ENCODE measurements around the gene FBXW11.
A peak's percentile ranks its signal among the peaks of the same experiment; 100 is the strongest.

The FBXW11 gene

DNA sequence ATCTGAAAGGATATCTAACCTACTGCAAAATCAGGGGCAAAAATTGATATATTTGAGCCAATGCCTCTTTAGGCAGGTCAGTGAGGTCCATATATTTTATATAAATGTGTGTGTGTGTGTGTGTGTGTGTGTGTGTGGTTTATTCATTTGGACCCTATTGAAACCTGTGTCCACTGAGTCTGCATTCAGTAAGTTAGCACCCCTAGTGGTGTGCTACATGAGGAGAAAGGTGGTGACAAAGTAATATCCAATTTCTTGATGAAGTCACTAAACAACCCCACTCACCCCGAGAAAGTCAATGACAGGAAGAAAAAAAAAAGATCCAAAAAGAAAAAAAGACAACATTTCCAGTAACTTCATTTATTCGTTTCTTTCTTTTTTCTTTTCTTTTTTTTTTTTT, 4.1 kb downstream of the FBXW11 start:
- TF ChIP-seq, protein P1, sequence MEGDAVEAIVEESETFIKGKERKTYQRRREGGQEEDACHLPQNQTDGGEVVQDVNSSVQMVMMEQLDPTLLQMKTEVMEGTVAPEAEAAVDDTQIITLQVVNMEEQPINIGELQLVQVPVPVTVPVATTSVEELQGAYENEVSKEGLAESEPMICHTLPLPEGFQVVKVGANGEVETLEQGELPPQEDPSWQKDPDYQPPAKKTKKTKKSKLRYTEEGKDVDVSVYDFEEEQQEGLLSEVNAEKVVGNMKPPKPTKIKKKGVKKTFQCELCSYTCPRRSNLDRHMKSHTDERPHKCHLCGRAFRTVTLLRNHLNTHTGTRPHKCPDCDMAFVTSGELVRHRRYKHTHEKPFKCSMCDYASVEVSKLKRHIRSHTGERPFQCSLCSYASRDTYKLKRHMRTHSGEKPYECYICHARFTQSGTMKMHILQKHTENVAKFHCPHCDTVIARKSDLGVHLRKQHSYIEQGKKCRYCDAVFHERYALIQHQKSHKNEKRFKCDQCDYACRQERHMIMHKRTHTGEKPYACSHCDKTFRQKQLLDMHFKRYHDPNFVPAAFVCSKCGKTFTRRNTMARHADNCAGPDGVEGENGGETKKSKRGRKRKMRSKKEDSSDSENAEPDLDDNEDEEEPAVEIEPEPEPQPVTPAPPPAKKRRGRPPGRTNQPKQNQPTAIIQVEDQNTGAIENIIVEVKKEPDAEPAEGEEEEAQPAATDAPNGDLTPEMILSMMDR (IDR thresholded peaks at IDR 0.05; ENCODE audit: low read depth, low read length, missing control alignments): peak; percentile 54
- in situ Hi-C loops (cut with HindIII; ENCODE audit: low sequenced_read_pairs): no loop called here
- no peak for DNase-seq (ENCODE audit: low read depth)
- no peak overlapping the region for H3K4me3 ChIP-seq (ENCODE audit: low read depth, low read length)

DNA sequence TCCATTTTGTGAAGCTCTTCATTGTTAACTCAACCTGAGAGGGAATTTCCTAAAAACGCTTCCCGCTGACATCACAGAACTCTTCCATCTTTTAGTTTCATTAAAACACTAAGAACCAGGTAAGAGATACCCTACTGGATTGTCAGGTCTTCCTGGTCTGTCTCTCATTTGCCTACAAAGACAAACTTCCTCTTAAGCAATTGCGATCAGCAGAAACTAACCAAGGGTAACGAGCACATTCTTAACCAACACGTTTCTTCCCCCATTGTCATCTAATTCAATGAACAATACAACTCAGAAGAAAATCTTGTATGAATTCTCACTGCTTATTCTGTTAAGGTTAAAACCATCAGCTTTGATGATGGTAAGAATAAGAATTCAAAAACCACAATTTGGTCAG, 6.6 kb downstream of the FBXW11 start:
- in situ Hi-C loops (cut with HindIII; ENCODE audit: low sequenced_read_pairs): no loop called here
- TF ChIP-seq, protein P1 (IDR thresholded peaks at IDR 0.05; ENCODE audit: low read depth, low read length, missing control alignments): no peak
- H3K4me3 ChIP-seq (ENCODE audit: low read depth, low read length): no peak overlapping the region
- DNase-seq (ENCODE audit: low read depth): no peak

DNA sequence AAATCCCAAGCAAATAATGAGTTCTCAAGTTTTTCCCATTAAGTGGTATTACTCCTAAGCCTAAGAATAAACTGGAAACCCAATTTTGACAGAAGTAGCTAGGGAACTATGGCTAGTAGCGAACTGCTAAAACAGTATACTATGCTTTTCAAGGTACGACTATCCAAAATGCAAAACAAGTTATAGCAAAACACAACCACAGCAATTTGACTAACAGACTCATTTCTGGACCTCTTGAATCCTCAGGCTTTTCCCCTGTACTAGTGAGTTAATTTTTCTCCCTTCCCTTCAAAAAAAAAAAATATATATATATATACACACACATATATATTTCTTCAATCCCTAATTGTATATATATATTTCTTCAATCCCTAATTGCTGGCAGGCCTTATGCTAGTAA, 7.3 kb downstream of the FBXW11 start:
- H3K4me3 ChIP-seq (ENCODE audit: low read depth, low read length): no peak overlapping the region
- in situ Hi-C loops (cut with HindIII; ENCODE audit: low sequenced_read_pairs): no loop called here
- DNase-seq (ENCODE audit: low read depth): no peak
- TF ChIP-seq, protein P1 (IDR thresholded peaks at IDR 0.05; ENCODE audit: low read depth, low read length, missing control alignments): no peak

DNA sequence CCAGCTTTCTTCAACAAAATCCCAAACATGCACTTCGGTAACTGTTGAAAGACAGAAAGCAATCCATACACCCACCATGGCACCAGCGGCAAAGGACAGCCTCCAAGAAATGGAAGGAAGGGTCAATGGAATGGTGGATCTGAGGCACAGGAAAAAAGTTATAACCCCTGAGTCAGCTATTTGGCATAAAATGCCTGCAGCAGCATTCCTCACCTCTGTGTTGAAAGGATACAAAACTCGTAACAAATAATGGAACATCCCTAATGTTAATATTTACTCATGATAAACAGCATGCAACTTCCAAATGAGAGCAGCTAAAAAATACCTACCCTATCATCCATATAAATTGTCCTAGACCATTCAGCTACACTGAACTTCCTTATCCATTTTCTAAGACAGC, 9.4 kb downstream of the FBXW11 start:
- no peak for DNase-seq (ENCODE audit: low read depth)
- TF ChIP-seq, protein P1 (IDR thresholded peaks at IDR 0.05; ENCODE audit: low read depth, low read length, missing control alignments): no peak
- in situ Hi-C loops (cut with HindIII; ENCODE audit: low sequenced_read_pairs): no loop called here
- H3K4me3 ChIP-seq (ENCODE audit: low read depth, low read length): no peak overlapping the region

DNA sequence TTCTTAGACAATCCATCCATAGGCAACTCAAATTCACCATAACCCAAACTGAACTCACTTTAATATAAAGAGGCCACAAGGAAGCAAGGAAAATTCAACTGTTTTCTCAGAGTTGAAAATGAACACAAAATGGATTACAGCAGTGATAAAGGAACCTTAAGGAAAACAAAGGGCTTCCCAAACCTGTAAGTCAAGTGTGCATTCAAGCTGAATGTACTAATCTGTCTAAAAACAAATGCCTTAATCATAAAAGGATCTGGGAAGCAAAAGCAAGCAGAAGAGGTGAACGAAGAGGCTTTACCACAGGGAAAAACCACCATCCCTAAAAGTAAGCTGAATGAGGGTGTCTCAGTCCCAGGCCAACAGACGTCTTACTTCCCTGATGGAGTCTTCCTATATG, 13.6 kb downstream of the FBXW11 start:
- TF ChIP-seq, protein P1 (IDR thresholded peaks at IDR 0.05; ENCODE audit: low read depth, low read length, missing control alignments): no peak
- in situ Hi-C loops (cut with HindIII; ENCODE audit: low sequenced_read_pairs): no loop called here
- H3K4me3 ChIP-seq (ENCODE audit: low read depth, low read length): no peak overlapping the region
- no peak for DNase-seq (ENCODE audit: low read depth)

DNA sequence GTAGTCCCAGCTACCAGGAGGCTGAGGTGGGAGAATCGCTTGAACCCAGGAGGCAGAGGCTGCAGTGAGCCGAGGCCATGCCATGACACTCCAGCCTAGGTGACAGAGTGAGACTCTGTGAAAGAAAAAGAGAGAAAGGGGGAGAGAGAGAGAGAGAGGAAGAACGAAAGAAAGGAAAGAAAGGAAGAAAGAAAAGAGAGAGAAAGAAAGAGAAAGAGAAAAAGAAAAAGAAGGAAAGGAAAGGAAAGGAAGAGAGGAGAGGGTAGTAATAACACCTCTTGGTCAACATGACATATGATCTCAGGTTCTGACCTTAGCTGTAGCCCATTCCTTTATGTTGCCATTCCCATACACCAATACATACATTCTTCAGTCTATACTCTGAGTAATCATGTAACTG, 14.1 kb downstream of the FBXW11 start:
- in situ Hi-C loops (cut with HindIII; ENCODE audit: low sequenced_read_pairs): no loop called here

More for the DNA sequence above, 14.1 kb downstream of the FBXW11 start:
- TF ChIP-seq, protein P1 (IDR thresholded peaks at IDR 0.05; ENCODE audit: low read depth, low read length, missing control alignments): no peak
- DNase-seq (ENCODE audit: low read depth): no peak
- no peak overlapping the region for H3K4me3 ChIP-seq (ENCODE audit: low read depth, low read length)
